GM20000 (cell line): ENCODE data around the gene CAP2.

Source experiments
- DNase-seq: peaks from one replicate; pipeline ENCODE4 v3.0.0; 2012; ENCODE audit warnings: low spot score
- CTCF ChIP-seq: IDR thresholded peaks from 2 replicates; pipeline ENCODE4 v1.5.1; 2012; ENCODE audit warnings: mild to moderate bottlenecking, control low read depth; ENCODE audit errors: extremely low read depth, missing control alignments

The CAP2 gene

GRCh38 chr6:17415321-17415720, 21.9 kb downstream of the CAP2 start:
- no peak for DNase-seq
- TF ChIP-seq CTCF = no peak

GRCh38 chr6:17416806-17417205, 23.4 kb downstream of the CAP2 start:
- DNase-seq = no peak
- no peak for TF ChIP-seq CTCF

GRCh38 chr6:17417817-17418216, 24.4 kb downstream of the CAP2 start:
- TF ChIP-seq CTCF = no peak
- DNase-seq = no peak

GRCh38 chr6:17418281-17419188, 25.1 kb downstream of the CAP2 start:
- no peak for TF ChIP-seq CTCF
- DNase-seq = no peak

- DNase-seq = no peak
- no peak for TF ChIP-seq CTCF
Observed at GRCh38 chr6:17419189-17419575, 25.8 kb downstream of the CAP2 start.

- TF ChIP-seq CTCF = no peak
- DNase-seq = no peak
Observed at GRCh38 chr6:17420368-17420767, 27.0 kb downstream of the CAP2 start.

GRCh38 chr6:17421406-17421805, 28.0 kb downstream of the CAP2 start:
- DNase-seq = no peak

More at GRCh38 chr6:17421406-17421805, 28.0 kb downstream of the CAP2 start:
- no peak for TF ChIP-seq CTCF
